H9 (cell line): ENCODE data around the gene RAB5IF. TPM values are rescaled to one million over a fixed set of nuclear protein-coding genes. Genes with fewer than 3 reads are reported as not detected.
A peak's percentile ranks its signal among the peaks of the same experiment; 100 is the strongest.

Experiments used
- DNase-seq: peaks from one replicate; pipeline ENCODE4 v3.0.0-alpha.2; 2017
- H2AFZ ChIP-seq: one replicate; pipeline ENCODE4 v1.6.1; 2013; ENCODE audit warnings: mild to moderate bottlenecking, low read length, control low read depth, moderate library complexity
- H2AK5ac ChIP-seq: 2 replicates; pipeline ENCODE4 v1.6.1; 2013; ENCODE audit warnings: low read length, control low read depth, mixed read lengths; ENCODE audit not compliant: insufficient read length
- H2BK120ac ChIP-seq: one replicate; pipeline ENCODE4 v1.6.1; 2013; ENCODE audit warnings: low read depth, mild to moderate bottlenecking, low read length, control low read depth, inconsistent platforms; ENCODE audit not compliant: poor library complexity, severe bottlenecking
- H2BK12ac ChIP-seq: 2 replicates; pipeline ENCODE4 v1.6.1; 2013; ENCODE audit warnings: low read length, control low read depth, mixed read lengths, low read depth; ENCODE audit not compliant: insufficient read length
- H2BK15ac ChIP-seq: 2 replicates; pipeline ENCODE4 v1.6.1; 2013; ENCODE audit warnings: low read depth, low read length, control low read depth
- H2BK20ac ChIP-seq: one replicate; pipeline ENCODE4 v1.6.1; 2013; ENCODE audit warnings: low read depth, mild to moderate bottlenecking, low read length, control low read depth, inconsistent platforms; ENCODE audit not compliant: poor library complexity, severe bottlenecking
- H2BK5ac ChIP-seq: 2 replicates; pipeline ENCODE4 v1.6.1; 2013; ENCODE audit warnings: low read length, control low read depth, mixed read lengths; ENCODE audit not compliant: insufficient read length
- H3K14ac ChIP-seq: 2 replicates; pipeline ENCODE4 v1.6.1; 2013; ENCODE audit warnings: low read length, control low read depth; ENCODE audit not compliant: insufficient read depth
- H3K18ac ChIP-seq: 2 replicates; pipeline ENCODE4 v1.6.1; 2013; ENCODE audit warnings: low read depth, mild to moderate bottlenecking, mixed read lengths, low read length, control low read depth; ENCODE audit not compliant: insufficient read length
- H3K23ac ChIP-seq: 2 replicates; pipeline ENCODE4 v1.6.1; 2013; ENCODE audit warnings: low read length, control low read depth, mixed read lengths, low read depth; ENCODE audit not compliant: insufficient read length
- H3K23me2 ChIP-seq: 2 replicates; pipeline ENCODE4 v1.6.1; 2013; ENCODE audit warnings: low read depth, mild to moderate bottlenecking, mixed read lengths, low read length, control low read depth; ENCODE audit not compliant: insufficient read length, poor library complexity, severe bottlenecking
- H3K27ac ChIP-seq: 2 replicates; pipeline ENCODE4 v1.5.1; 2013; ENCODE audit warnings: low read length, control low read depth, mixed read lengths, low read depth; ENCODE audit not compliant: insufficient read length
- H3K27me3 ChIP-seq: 2 replicates; pipeline ENCODE4 v1.6.1; 2013; ENCODE audit warnings: low read length, control low read depth, inconsistent platforms; ENCODE audit not compliant: insufficient read depth
- H3K4ac ChIP-seq: 2 replicates; pipeline ENCODE4 v1.6.1; 2013; ENCODE audit warnings: low read depth, mild to moderate bottlenecking, control low read depth, inconsistent platforms, low read length, moderate library complexity
- H3K4me1 ChIP-seq: 2 replicates; pipeline ENCODE4 v1.6.1; 2013; ENCODE audit warnings: low read length, control low read depth, inconsistent platforms; ENCODE audit not compliant: insufficient read depth
- H3K4me2 ChIP-seq: 2 replicates; pipeline ENCODE4 v1.6.1; 2013; ENCODE audit warnings: low read length, control low read depth, mixed read lengths; ENCODE audit not compliant: insufficient read length, insufficient read depth
- H3K56ac ChIP-seq: 2 replicates; pipeline ENCODE4 v1.6.1; 2013; ENCODE audit warnings: low read depth, mild to moderate bottlenecking, mixed read lengths, low read length, control low read depth; ENCODE audit not compliant: insufficient read length
- H3K79me1 ChIP-seq: 2 replicates; pipeline ENCODE4 v1.6.1; 2013; ENCODE audit warnings: low read depth, mild to moderate bottlenecking, moderate library complexity, low read length, control low read depth, inconsistent platforms; ENCODE audit not compliant: insufficient read depth, poor library complexity, severe bottlenecking
- H3K79me2 ChIP-seq: 2 replicates; pipeline ENCODE4 v1.6.1; 2013; ENCODE audit warnings: low read length, control low read depth, inconsistent platforms; ENCODE audit not compliant: insufficient read depth
- H3K9ac ChIP-seq: 2 replicates; pipeline ENCODE4 v1.6.1; 2013; ENCODE audit warnings: low read length, control low read depth, mixed read lengths; ENCODE audit not compliant: insufficient read length; ENCODE audit errors: extremely low read depth
- H3K9me3 ChIP-seq: one replicate; pipeline ENCODE4 v1.6.1; 2013; ENCODE audit warnings: low read depth, low read length, inconsistent platforms; ENCODE audit not compliant: control insufficient read depth
- H3T11ph ChIP-seq: one replicate; pipeline ENCODE4 v1.6.1; 2013; ENCODE audit warnings: mild to moderate bottlenecking, low read length, control low read depth, inconsistent platforms
- H4K20me1 ChIP-seq: one replicate; pipeline ENCODE4 v1.6.1; 2013; ENCODE audit not compliant: control insufficient read depth, insufficient read length, insufficient read depth
- H4K5ac ChIP-seq: 2 replicates; pipeline ENCODE4 v1.6.1; 2013; ENCODE audit warnings: low read depth, mild to moderate bottlenecking, mixed read lengths, low read length, control low read depth; ENCODE audit not compliant: insufficient read length
- H4K8ac ChIP-seq: replicated peaks from 2 replicates; pipeline ENCODE4 v1.6.1; 2013; ENCODE audit warnings: low read length, control low read depth, mixed read lengths, low read depth; ENCODE audit not compliant: insufficient read length
- H4K91ac ChIP-seq: 2 replicates; pipeline ENCODE4 v1.6.1; 2013; ENCODE audit warnings: low read depth, mild to moderate bottlenecking, moderate library complexity, mixed read lengths, low read length, control low read depth; ENCODE audit not compliant: insufficient read length
- H3K27ac Mint-ChIP-seq, 3 experiments: 2 replicates in 2 of 3; 3 replicates in 1 of 3; pipeline ENCODE4 v1.8.0; 2020 to 2021; ENCODE audit warnings: mixed read lengths in 3 of 3, mild to moderate bottlenecking in 1 of 3, moderate library complexity in 1 of 3
- H3K27me3 Mint-ChIP-seq: 2 replicates; pipeline ENCODE4 v1.8.0; 2021; ENCODE audit warnings: low read depth, mild to moderate bottlenecking, moderate library complexity, mixed read lengths
- H3K36me3 Mint-ChIP-seq, 3 experiments: 2 replicates in 2 of 3; 3 replicates in 1 of 3; pipeline ENCODE4 v1.8.0; 2020 to 2021; ENCODE audit warnings: low read depth in 3 of 3, mixed read lengths in 3 of 3; ENCODE audit not compliant: insufficient read depth in 1 of 3
- H3K4me1 Mint-ChIP-seq, 2 experiments: 2 replicates each; pipeline ENCODE4 v1.8.0; 2020; ENCODE audit warnings: mixed read lengths in 2 of 2
- H3K4me3 Mint-ChIP-seq, 2 experiments: 2 replicates in 1 of 2; 3 replicates in 1 of 2; pipeline ENCODE4 v1.8.0; 2020 to 2021; ENCODE audit warnings: mild to moderate bottlenecking in 2 of 2, mixed read lengths in 2 of 2, moderate library complexity in 1 of 2
- H3K9me3 Mint-ChIP-seq, 2 experiments: 2 replicates in 1 of 2; 3 replicates in 1 of 2; pipeline ENCODE4 v1.8.0; 2020; ENCODE audit warnings: mild to moderate bottlenecking in 2 of 2, mixed read lengths in 2 of 2, moderate library complexity in 1 of 2
- CTCF ChIP-seq: fragments of 200-600 bp; sonication (generic); conservative IDR thresholded peaks from 3 replicates; pipeline ENCODE4 v1.8.0; 2021; ENCODE audit warnings: antibody characterized with exemption, mild to moderate bottlenecking
- WGBS: extraction: QIAGEN DNeasy Blood & Tissue Kit; methylation state at CpG from one replicate; pipeline ENCODE4 v1.1.7; 2013; ENCODE audit warnings: missing lambda C conversion rate, low lambda C conversion rate, mixed read lengths; ENCODE audit not compliant: insufficient read length; ENCODE audit errors: extremely low coverage; 5-methylcytosine and 5-hydroxymethylcytosine counted together
- total RNA-seq: library from RNA; stranded (reverse); gene quantifications from 2 replicates; pipeline ENCODE4 v1.2.1, GENCODE V29; 2021

RAB5IF gene
- total RNA-seq, 1 experiment from 2014 or later = 96.5 TPM

- no CpG with 5 or more reads among the region's 15 CpGs for WGBS
- Histone ChIP-seq H2BK5ac (no peak overlapping the region), H2AK5ac (no peak overlapping the region), H3K27me3 (no peaks in the 10 kb centered on the region), H3T11ph (no peak overlapping the region), H3K27ac (no peak overlapping the region), H2BK20ac (no peak overlapping the region), H4K91ac (no peak overlapping the region), H3K9me3 (no peaks in the 10 kb centered on the region), H3K4me2 (peak overlapping the region; percentile 23), H3K23ac (no peak overlapping the region), H4K5ac (no peak overlapping the region), H2BK120ac (no peak overlapping the region), H3K9ac (no peak overlapping the region), H3K4me1 (no peaks in the 10 kb centered on the region), H2AFZ (no peak overlapping the region), H4K8ac (no peak overlapping the region), H3K79me1 (peaks cover 4% of the 10 kb centered on the region), H2BK15ac (no peak overlapping the region), H2BK12ac (no peak overlapping the region), H3K56ac (no peak overlapping the region), H3K79me2 (peaks cover 19% of the 10 kb centered on the region), H4K20me1 (no peaks in the 10 kb centered on the region), H3K23me2 (peaks cover 6% of the 10 kb centered on the region), H3K14ac (no peak overlapping the region), H3K18ac (peak overlapping the region; percentile 36), H3K4ac (no peak overlapping the region)
- DNase-seq = no peak
- Mint-ChIP-seq H3K4me1 (peaks cover 17 to 20% of the 10 kb centered on the region in 2 experiments), H3K36me3 (peaks cover 17 to 32% (median 26%) of the 10 kb centered on the region in 3 experiments; a peak in 6 of 7 replicates), H3K27me3 (peaks cover 4% of the 10 kb centered on the region), H3K9me3 (no peaks in the 10 kb centered on the region), H3K27ac (peak overlapping the region; percentile 74 to 92 (median 90); a peak in 5 of 7 replicates), H3K4me3 (peak overlapping the region; percentile 99)
- TF ChIP-seq CTCF = no peak
Measured at GRCh38 chr20:36604952-36605398, 604 bp upstream of the RAB5IF start.
